NCI-H2107 treated with DMSO at 0.1 percent for 48 hours (cell line): ENCODE measurements around the gene MUSK.

Experiments
- DNase-seq: peaks from one replicate; lab custom pipeline; 2025; ENCODE audit not compliant: unreplicated experiment; lab: John Stamatoyannopoulos, UW

MUSK gene

DNA sequence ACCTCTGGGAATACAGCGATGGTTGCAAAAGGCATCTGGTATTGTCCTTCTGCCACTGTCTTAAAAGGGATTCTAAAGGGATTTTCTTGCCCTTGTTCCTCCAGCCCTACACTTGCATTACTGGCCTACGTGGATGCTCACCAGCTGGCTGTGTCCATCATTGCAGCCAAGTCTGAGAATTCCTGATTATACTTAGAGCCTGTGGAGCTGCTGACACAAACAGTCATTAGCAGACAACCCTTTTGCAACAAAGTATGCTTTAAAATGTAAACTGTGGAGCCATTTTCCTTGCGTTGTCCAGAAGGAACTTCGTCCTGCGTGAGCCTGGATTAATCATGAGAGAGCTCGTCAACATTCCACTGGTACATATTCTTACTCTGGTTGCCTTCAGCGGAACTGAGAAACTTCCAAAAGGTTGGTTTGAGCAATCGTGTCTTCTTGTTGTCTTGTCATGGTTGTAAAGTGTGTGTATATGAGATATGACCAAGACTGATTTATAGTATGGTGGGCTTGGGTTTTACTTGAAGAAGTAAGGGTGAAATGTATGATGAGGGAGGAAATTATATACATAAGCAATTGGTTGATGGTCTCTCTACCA, at the start of gene MUSK:
Gene MUSK, plus strand, starts transcription at position 222 of the 598 bp plus-strand sequence. Its CDS starts 114 bp downstream, at position 336.
- no peak for DNase-seq

DNA sequence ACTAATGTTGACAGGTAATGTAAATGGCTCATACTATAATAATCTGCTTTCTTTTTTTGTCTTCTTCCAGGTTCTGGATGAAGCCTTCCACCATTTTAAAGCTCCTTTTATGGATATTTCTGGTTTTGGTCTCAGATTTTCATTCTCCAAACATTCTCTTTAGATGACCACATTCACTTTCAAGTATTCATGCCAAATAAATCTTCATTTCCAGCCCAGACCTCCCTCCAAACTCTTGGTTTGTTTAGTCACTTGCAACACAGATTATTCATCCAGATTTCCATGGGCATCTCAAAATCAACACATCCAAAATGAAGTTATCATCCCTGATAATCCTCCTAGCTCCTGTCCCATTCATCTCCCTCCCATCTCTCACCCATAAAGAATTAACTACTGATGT, 48.8 kb upstream of the MUSK start:
- no peak for DNase-seq

DNA sequence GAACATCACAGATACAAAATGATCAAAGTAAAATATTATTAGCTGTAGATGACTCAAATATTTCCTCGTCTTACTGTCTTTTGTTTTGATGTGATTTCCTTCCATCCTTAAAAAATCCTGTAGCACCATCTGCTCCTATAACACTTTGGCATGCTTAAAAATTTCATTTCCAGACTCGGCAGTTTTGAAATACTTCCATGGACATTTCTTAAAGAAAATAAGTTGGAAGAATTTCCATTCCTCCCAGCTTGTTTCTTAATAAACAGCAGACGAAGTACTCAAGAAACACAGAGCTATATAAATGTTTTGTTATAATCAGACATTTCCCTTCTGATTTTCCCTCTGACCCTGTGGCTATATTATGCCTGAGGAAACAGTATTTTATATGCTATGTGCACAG, 47.9 kb upstream of the MUSK start:
- no peak for DNase-seq

DNA sequence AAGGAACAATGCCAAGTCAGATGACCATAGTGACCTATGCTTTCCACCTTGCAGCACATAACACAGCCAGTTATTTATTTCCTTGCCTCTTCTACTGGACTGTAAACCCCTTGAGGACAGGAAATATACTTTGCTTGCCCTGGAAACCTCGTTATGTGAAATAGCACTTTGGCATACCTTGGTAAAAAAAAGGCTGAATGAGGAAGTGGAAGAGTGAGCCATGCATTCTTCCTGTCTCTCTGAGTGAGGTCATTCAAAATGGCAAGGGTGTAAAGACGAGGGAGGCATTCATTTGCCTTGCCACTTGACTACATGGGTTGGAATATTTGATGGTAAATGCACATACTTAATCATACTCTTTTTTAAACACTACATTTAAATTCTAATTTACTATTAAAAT, 46.2 kb upstream of the MUSK start:
- no peak for DNase-seq

DNA sequence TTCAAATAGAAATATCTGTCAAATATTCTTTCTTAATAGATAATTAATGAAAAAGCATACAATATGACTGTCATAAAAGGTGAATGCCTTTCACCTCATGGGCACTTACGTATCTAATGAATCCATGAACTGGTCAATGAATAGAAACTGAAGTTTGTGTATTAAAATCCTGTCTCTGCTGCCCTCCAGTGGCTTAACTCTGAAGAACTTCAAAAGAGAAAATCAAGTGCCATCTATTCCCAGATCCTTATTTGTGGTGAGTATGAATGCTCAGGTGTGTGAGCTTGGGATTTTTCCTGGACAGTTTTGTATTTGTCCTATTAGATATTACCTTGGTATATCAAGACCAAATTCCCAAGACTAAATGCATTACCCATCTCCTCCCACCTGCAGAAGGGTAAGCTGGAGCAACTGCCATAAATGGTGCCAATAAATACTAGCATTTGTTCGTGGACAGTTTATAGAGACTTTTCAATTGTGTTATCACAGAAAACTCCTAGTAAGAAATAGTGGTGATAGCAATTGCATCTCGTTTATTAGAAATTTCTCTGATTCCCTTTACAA, 45.0 kb upstream of the MUSK start:
- DNase-seq: peak; percentile 9

DNA sequence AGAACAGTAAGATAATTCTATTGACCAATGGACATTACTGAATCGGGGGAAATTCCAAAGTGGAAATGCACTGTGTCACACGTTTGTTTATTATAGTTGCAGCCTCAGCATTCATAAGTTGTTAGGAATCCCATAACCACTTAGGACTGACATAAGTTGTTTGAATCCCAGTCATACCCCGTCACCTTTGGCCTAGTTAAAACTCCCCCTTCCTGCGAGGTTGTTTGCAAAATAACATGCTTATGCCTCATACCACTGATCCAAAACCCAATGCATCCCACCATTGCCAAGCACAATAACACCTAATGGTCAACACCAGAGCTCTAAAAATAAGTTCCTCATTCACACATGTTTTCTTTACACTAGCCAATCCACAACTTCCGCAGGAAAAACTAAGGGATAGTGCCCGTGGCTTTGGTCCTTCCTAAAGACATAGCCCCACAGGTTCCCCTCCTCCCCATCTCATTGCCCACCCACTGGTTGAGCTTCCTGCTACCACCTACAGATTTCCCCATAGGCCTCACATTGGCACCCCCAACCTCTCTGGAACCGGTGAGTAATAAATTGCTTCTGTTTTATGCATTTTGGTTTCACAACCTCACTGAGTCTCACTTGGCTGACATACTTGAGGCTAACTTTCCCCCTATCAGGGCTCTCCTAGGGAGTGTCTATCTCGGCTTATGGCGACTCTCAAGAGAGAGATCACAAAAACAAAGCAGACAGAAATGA, 42.3 kb upstream of the MUSK start:
- no peak for DNase-seq

DNA sequence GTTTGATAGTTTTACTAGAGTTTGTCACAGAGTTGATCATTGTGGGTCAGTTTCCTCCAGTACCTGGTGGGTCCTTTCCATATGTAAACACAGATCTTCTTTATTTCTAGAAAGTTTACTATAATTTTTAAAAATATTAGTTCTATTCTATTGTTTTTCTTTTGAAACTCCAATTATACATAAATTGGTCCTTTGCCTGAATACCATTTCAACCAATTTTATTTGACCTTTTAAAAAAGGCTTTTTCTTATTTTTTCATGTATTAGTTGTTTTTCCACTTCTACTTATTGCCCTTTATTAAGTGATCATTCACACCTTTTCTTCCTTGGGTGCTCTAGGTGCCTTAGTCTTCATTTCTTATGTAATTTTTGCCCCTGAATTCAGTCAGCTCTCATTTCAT, 33.0 kb upstream of the MUSK start:
- DNase-seq: no peak

DNA sequence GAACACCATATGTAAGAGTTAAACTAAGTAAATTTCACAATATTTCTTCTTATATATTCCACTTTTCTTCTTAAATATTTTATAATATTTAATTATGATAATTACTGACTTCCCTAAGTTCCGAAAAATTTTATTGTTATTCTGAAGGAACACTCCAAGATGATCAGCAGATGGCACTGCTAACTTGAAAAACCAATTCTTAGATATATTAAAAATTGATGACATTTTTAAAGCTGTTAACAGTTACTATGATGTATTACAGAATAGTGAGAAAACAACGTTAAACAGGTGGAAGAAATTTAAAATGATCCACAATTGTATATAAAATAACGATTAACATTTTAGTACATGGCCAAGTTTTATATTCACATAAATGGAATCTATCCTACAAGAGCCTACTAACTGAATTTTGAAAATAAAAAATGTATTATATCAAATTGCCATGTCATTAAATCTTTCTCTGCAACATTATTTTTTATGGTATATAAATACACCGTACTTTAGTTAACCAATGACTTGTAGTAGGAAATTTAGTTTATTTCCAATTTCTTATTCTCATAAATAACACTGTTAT, 30.1 kb upstream of the MUSK start:
- no peak for DNase-seq

DNA sequence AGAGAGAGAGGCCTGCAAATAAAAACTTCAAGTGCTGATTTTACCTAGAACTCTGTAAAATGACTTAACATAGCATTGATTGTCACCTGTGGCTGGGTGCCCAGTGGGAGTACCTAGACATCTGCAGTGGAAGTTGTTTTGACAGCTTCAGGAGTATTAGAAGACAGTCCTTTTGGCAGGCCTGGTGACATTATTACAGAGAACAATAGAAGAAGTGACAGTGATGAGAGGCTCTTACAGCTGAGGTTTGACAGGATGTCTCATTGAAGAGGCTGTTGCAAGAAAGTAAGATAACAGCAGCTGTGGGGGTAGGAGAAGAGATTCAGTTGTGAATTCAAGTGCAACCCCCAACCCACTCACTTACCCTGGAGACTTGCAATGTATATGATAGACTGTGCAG, 27.9 kb upstream of the MUSK start:
- DNase-seq: no peak

DNA sequence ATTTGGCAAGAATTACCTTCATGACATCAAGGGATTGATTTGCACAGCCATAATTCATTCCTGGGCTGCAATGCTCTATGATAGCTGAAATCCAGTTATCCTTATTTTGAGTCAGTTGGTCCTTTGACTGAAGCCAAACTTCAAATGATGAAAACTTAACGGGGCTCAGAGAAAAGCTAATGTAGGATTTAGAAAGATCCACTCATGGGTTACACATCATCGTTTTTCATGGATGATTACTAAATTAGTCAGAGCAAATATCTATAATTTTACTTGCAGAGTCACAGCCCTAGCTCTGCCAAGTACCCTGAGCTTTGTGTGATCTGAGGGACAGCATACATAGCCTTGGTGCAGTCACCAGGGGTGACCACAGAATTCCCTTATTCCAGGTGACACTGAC, 27.3 kb upstream of the MUSK start:
- no peak for DNase-seq

DNA sequence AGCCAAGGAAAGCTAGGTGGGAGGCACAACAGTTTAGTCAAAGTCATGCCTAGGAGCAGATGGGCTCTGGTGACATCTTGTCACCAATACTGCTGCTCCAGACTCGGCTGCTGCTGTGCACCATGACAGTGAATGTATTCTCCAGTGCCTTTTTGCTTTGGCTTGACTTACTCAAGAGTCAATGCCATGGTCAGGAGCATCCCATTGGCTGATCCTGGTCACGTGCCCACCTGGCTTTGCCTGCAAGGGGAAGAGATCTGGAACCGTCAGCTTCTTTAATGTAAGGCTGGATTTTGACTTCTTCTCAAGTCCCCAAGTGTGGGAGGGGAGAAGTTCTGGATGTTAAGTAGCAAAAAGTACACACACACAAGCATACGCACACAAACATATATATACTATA, 19.9 kb upstream of the MUSK start:
- DNase-seq: no peak

DNA sequence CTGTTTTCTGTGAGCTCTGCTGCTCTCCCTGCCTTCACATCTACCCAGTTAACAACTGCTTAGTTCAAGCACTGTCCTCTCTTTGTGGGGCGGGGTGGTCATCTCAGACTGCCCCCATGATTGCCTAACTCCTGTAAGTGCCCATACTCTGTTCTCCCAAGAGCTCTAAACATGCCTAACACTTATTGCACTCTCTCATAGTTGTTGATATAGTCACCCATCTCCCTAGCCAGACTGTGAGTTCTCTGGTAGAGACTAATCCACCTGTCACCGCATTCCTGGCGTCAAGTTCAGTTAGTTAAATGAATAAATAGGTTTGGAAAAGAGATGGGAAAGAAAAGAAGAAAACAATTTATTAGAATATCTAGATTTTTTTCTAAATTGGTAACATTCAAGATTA, 18.3 kb upstream of the MUSK start:
- no peak for DNase-seq

DNA sequence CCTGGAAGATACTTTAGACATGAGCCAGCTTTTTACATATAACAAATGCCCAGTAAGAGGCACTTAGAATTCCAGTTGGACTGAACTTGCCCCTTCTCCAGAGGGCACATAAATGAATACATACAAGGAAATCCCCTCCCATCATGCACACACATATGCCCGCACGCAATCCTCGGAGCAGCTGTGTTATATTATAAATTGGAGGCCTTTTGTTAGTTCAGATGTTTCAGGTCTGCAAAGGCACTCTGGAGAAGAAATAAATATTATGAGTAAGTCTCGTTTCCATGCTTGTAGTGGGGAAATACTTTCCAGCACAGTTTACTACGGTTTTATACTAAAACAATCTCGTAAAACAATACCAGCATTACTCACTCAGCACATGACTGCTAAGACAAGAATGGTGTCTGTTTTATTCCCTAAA, 17.6 kb upstream of the MUSK start:
- DNase-seq: no peak

DNA sequence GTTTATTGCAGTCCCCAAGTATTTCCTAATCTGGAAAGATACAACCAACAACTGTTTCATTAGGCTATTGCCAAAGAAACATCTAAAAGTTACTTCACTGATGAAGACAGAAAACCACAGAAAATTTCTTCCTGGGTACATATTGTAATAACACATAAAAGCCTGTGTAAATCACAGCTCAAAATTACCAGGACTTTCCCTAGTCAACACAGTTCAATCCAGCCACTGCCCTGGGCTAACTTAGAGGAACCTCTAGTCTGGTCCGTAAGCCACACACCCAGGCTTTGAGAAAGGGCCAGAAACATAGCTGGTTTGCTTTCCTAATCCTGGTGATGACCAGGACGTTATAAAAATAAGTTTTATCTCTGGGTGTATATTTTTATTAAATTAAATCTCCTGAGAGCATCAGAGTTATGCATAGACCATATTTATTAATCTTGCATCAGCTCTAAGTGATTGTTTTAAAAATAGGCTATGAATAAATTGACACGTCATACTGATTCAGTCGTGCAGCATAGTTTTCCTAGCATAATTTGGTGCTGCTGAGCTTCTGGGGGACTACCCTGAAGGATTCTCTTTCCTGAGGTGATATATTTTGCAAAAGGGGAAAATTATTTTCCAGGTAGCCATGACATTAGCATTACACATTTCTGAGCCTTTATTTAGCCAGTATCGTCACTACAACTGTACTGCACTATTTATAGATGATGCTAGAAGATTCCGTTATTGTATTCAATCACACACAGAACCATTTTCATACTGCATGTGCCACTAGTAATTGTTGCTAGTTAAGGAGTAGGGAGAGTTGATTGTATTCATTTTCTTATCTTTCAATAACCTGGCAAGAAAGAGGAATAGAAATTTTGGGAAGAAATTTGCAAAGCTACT, 12.6 kb upstream of the MUSK start:
- DNase-seq: no peak

DNA sequence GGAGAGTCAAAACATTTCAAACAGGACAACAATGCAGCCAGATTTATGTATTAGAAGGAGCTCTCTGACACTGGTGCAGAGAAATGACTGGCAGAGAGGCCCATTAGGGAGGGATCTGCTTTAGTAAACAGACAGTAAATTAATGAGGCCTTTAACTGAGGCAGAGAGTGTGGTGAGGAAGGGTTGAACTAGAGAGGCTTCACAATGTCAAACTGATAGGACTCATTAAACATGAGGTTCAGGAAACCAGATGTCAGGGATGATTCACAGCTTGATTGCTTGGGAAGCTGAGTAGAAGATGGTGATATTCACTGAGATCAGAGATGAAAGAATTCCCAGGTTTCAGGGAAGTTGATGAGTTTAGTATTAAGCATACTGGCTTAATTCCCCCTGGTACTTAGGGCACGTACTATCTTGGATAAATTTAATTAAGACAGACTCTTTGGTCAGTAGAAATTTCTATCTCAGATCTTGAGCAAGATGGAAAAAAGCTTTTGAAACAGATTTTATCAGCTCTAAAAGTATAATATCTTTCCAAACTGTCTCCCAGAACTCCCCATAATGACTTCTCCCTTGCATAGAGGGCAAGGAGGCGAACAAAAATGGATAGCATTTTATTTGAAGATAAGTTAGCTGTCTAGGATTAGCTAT, 8.6 kb upstream of the MUSK start:
- no peak for DNase-seq

DNA sequence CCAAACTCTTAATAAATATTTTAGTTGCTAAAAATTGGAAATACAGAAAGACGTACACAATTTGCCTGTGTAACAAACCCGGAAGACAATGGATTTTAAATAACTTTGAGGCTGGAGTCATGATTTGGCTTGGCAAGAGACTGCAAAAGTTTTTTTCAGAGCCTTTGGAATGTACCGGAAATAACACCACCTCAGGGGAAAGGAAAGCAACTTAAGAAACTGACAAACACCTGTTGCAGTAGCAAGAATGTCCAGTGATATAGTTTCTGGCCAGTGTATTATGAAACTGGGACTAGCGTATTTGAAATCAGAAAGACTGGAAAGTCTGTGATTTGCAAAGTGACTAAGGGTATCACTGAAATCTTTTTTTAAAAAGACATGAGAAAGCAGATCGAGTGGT, 842 bp downstream of the MUSK start:
- DNase-seq: no peak

DNA sequence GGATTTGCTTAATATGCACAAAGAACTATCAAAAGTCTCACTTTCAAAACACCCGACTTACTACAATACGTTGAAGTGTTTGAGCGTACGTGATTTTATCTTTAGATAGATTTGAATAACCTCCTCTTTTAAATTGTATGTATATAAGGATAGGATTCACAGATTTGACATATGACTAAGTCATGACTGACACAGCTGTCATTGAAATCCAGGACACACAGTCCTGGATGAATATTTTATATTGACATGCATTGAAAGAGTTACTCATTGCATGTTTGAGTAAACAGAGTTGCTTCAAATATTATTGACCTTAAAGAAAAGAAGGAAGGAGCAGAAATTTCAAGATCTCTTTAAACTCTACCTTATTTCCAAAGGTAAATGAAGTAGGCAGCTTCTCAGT, 3.3 kb downstream of the MUSK start:
- no peak for DNase-seq

DNA sequence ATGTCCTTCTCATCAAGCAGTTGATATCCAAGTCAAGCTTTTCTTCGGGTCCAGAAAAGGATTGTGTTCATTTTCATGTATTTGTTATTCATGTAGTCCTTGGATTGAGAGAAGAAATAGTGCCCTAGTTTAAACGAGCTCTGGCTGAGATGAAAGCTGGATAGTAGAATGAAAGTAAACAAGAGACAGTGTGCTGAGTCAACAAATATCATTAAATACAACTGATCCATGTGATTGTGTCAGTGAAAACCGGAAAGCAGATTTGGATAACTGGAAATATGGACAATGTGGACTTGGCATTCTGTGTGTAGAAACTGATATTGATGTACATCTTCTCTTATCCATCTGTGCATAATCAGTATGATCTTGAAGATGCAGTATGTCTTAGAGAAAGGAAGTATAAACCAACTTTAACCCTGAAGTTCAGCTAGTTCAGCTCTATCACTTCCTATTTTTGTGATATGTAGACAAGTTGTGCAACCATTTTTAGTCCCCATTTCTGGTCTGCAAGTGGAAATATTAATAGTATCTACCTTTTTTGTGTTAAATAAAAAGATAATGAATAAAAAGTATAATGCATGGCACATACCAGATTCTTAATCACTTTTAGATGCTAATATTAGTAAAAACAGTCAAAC, 4.4 kb downstream of the MUSK start:
- no peak for DNase-seq

DNA sequence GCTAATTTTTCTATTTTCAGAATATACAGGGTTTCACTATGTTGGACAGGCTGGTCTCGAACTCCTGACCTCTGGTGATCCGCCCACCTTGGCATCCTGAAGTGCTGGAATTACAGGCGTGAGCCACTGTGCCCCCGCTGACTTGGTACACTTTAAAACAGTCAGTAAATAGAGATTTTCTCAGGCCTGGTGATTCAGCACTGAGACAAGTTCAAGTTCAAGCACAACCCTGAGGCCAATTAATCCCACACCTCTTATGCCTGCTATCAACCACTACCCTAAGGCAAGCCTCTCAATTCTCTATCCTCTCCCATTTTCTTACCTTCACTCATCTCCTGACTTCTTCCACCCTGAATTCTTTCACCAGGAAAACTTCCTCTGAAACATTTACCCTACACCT, 18.9 kb downstream of the MUSK start:
- DNase-seq: no peak

DNA sequence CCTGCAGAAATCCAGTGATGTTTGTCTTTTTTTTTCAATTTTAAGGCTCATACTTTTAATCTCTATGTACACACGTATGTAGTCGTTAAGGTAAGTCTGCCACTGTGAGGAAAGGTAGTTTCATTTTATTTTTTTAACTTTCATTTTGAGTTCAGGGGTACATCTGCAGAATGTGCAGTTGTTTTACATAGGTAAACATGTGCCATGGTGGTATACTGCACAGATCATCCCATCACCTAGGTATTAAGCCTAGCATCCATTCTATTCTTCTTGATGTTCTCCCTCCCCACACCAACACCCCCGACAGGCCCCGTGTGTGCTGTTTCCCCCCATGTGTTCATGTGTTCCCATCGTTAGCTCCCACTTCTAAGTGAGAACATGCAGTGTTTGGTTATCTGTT, 19.7 kb downstream of the MUSK start:
- no peak for DNase-seq
